Measurements from ENCODE around the gene SSH3. TPM values are rescaled to one million over a fixed set of nuclear protein-coding genes. Genes with fewer than 3 reads are reported as not detected.

Gene SSH3
- total RNA-seq, 2 donors from 2014 or later: 39.1 to 44.4 TPM

DNA sequence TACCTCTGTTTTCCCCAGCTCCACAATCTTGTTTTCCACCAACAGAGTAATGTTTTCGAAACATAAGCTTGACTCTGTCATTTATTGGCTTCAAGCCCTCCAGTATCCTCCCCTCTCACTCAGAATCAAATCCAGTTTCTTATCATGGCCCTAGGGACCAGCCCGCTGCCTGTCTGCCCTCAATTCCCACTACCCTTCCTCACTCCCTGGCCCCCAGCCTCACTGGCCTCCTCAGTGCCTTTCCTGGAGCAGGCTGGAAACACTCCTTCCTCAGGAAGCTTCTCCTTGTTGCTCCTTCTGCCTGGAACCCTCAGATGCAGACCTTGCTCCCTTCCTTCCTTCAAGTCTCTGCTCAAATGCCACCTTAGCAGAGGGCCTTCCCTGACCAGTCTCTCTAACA, 46.1 kb downstream of the SSH3 start:
- 83 to 95% methylated on average over 2 of the region's 2 CpGs for WGBS, 2 experiments (ENCODE audit: insufficient coverage in 1 of 2, insufficient read length in 1 of 2)

GRCh38 chr11:67349928-67350465, 46.7 kb downstream of the SSH3 start:
- Histone ChIP-seq H3K36me3 (ENCODE audit: control insufficient read depth, insufficient read depth, low read length) (no peaks in the 10 kb centered on the region), H3K9ac (ENCODE audit: extremely low read depth, low read length, poor library complexity, severe bottlenecking) (no peak overlapping the region), H3K4me1 (ENCODE audit: control insufficient read depth, insufficient read depth, low read length) (peaks cover 17% of the 10 kb centered on the region), H3K4me3 (ENCODE audit: low read length) (no peak overlapping the region), H3K9me3 (ENCODE audit: control insufficient read depth, low read length) (no peaks in the 10 kb centered on the region), H3K27me3 (ENCODE audit: control insufficient read depth, insufficient read depth, low read length, poor library complexity, severe bottlenecking) (no peaks in the 10 kb centered on the region), H3K27ac (ENCODE audit: low read depth, low read length) (no peak overlapping the region)
- no peak for DNase-seq
- TF ChIP-seq, protein P1, sequence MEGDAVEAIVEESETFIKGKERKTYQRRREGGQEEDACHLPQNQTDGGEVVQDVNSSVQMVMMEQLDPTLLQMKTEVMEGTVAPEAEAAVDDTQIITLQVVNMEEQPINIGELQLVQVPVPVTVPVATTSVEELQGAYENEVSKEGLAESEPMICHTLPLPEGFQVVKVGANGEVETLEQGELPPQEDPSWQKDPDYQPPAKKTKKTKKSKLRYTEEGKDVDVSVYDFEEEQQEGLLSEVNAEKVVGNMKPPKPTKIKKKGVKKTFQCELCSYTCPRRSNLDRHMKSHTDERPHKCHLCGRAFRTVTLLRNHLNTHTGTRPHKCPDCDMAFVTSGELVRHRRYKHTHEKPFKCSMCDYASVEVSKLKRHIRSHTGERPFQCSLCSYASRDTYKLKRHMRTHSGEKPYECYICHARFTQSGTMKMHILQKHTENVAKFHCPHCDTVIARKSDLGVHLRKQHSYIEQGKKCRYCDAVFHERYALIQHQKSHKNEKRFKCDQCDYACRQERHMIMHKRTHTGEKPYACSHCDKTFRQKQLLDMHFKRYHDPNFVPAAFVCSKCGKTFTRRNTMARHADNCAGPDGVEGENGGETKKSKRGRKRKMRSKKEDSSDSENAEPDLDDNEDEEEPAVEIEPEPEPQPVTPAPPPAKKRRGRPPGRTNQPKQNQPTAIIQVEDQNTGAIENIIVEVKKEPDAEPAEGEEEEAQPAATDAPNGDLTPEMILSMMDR (conservative IDR thresholded peaks at IDR 0.05): no peak
- no peaks in the 10 kb centered on the region for H3K36me3 Mint-ChIP-seq (ENCODE audit: low read depth)
- no peaks in the 10 kb centered on the region for H3K27me3 Mint-ChIP-seq (ENCODE audit: insufficient read depth)
- H3K9me3 Mint-ChIP-seq: no peaks in the 10 kb centered on the region
- no peak overlapping the region for H3K27ac Mint-ChIP-seq
- WGBS, 2 experiments (ENCODE audit: insufficient coverage in 1 of 2, insufficient read length in 1 of 2): 82 to 89% methylated on average over 4 of the region's 4 CpGs
- H3K4me1 Mint-ChIP-seq: peaks cover 26% of the 10 kb centered on the region
- no peak overlapping the region for H3K4me3 Mint-ChIP-seq

More for the DNA sequence above, 46.1 kb downstream of the SSH3 start:
- Mint-ChIP-seq H3K27me3 (ENCODE audit: insufficient read depth) (no peaks in the 10 kb centered on the region), H3K27ac (no peak overlapping the region), H3K4me1 (peaks cover 21% of the 10 kb centered on the region), H3K4me3 (no peak overlapping the region), H3K36me3 (ENCODE audit: low read depth) (no peaks in the 10 kb centered on the region), H3K9me3 (no peaks in the 10 kb centered on the region)
- Histone ChIP-seq H3K9me3 (ENCODE audit: control insufficient read depth, low read length) (no peaks in the 10 kb centered on the region), H3K4me1 (ENCODE audit: control insufficient read depth, insufficient read depth, low read length) (peaks cover 11% of the 10 kb centered on the region), H3K4me3 (ENCODE audit: low read length) (no peak overlapping the region), H3K27me3 (ENCODE audit: control insufficient read depth, insufficient read depth, low read length, poor library complexity, severe bottlenecking) (no peaks in the 10 kb centered on the region), H3K27ac (ENCODE audit: low read depth, low read length) (no peak overlapping the region), H3K36me3 (ENCODE audit: control insufficient read depth, insufficient read depth, low read length) (no peaks in the 10 kb centered on the region), H3K9ac (ENCODE audit: extremely low read depth, low read length, poor library complexity, severe bottlenecking) (no peak overlapping the region)
- TF ChIP-seq, protein P1 (conservative IDR thresholded peaks at IDR 0.05): no peak
- no peak for DNase-seq

DNA sequence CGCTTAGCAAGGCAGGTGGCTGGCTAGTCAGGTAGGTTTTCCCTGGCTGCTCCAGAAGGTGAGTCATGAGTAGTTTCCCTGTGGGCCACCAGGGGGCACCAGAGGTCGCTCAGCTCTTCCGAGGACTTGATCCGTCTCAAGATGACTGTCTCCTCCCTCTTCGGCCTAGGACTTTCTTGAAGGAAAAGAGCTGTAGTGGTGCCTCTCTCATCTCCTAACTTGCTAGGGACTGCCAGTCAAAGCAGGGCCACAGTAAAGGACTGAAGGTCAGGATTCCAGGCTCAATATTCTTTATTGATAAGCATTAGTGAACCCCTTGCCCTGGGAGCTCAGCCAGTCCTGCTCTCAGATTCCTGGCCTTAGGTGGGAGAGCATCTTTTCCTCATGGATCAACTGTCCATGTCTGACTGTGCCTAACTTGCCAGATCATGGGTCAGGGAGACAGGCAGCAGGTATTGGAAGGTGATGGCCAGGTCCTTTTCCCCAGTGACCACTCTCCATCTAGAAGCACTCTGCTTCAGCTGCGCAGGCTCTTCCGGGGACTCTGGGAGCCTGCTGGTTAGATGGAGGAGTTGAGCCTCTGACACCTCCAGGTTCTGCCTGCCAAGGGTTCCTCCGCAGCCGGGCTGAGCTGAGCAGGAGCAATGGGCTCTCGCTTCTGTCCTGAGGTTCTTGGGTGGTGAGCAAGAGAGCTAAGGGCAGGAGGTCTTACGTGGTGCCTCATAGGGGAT, 48.1 kb downstream of the SSH3 start:
- peaks cover 32% of the 10 kb centered on the region for H3K4me1 Mint-ChIP-seq
- no peak overlapping the region for H3K4me3 ChIP-seq (ENCODE audit: low read length)
- no peaks in the 10 kb centered on the region for H3K9me3 ChIP-seq (ENCODE audit: control insufficient read depth, low read length)
- no peaks in the 10 kb centered on the region for H3K9me3 Mint-ChIP-seq
- H3K27me3 Mint-ChIP-seq (ENCODE audit: insufficient read depth): no peaks in the 10 kb centered on the region
- H3K4me3 Mint-ChIP-seq: peak overlapping the region; percentile 35
- TF ChIP-seq, protein P1 (conservative IDR thresholded peaks at IDR 0.05): peak; percentile 95
- H3K9ac ChIP-seq (ENCODE audit: extremely low read depth, low read length, poor library complexity, severe bottlenecking): no peak overlapping the region
- no peaks in the 10 kb centered on the region for H3K36me3 Mint-ChIP-seq (ENCODE audit: low read depth)
- no peaks in the 10 kb centered on the region for H3K27me3 ChIP-seq (ENCODE audit: control insufficient read depth, insufficient read depth, low read length, poor library complexity, severe bottlenecking)
- H3K27ac Mint-ChIP-seq: peak overlapping the region; percentile 44
- peaks cover 30% of the 10 kb centered on the region for H3K4me1 ChIP-seq (ENCODE audit: control insufficient read depth, insufficient read depth, low read length)
- H3K27ac ChIP-seq (ENCODE audit: low read depth, low read length): no peak overlapping the region
- H3K36me3 ChIP-seq (ENCODE audit: control insufficient read depth, insufficient read depth, low read length): no peaks in the 10 kb centered on the region
- WGBS, 2 experiments (ENCODE audit: insufficient coverage in 1 of 2, insufficient read length in 1 of 2): 36 to 61% methylated on average over 6 to 11 of the region's 11 CpGs
- peak; percentile 86 for DNase-seq
